Measurements from ENCODE around the gene DSTN.

DNA sequence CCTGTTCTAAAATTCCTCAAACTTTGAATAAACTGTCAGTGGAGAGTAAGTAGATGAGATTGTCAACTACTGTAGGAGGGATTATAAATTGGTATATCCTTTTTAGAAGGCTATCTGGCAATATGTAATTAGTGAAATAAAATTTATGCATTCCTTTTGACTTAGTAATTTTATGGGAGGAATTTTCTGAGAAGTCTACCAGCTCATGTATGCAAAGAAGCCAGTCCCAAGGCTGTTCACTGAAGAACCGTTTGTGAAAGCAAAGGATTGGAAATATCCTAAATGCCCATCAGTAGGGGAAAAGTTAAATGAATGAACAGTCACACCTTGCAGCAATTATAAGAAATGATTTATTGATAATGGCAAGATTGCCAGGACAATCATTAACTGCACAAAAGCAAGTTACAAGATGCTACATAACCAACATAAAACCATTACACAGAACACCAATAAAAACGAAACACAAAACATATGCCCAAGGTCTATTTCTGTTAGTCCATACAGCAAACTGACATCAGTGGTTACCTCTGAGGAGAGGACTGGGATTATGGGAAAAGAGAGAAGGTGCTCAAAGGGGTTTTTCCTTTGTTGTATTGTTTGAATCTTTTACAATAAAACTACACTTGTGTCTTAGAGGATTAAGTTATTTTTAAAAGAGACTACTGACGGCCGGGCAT, 4.6 kb upstream of the DSTN start:
- TF ChIP-seq POLR2AphosphoS5 (IDR thresholded peaks at IDR 0.05), result no peak
- TF ChIP-seq, protein P1, sequence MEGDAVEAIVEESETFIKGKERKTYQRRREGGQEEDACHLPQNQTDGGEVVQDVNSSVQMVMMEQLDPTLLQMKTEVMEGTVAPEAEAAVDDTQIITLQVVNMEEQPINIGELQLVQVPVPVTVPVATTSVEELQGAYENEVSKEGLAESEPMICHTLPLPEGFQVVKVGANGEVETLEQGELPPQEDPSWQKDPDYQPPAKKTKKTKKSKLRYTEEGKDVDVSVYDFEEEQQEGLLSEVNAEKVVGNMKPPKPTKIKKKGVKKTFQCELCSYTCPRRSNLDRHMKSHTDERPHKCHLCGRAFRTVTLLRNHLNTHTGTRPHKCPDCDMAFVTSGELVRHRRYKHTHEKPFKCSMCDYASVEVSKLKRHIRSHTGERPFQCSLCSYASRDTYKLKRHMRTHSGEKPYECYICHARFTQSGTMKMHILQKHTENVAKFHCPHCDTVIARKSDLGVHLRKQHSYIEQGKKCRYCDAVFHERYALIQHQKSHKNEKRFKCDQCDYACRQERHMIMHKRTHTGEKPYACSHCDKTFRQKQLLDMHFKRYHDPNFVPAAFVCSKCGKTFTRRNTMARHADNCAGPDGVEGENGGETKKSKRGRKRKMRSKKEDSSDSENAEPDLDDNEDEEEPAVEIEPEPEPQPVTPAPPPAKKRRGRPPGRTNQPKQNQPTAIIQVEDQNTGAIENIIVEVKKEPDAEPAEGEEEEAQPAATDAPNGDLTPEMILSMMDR (IDR thresholded peaks at IDR 0.05), result no peak

Data from breast epithelium (tissue), 3 donors.